A549 (cell line): Measurements from ENCODE around the gene RXRA. TPM values are rescaled to one million over a fixed set of nuclear protein-coding genes. Genes with fewer than 3 reads are reported as not detected.

Source experiments
- ATAC-seq, 2 experiments: fragments of 200-7000 bp in 1 of 2; fragments of >200 bp in 1 of 2; cut with Nextera tagmentation in 1 of 2; cut with Tn5 transposase in 1 of 2; 3 replicates each; pipeline versions ENCODE4 v1.8.0 to v1.9.1; 2018 to 2020; ENCODE audit warnings: mild to moderate bottlenecking in 1 of 2, moderate library complexity in 1 of 2
- CTCF ChIA-PET: fragments of 300-600 bp; sonication (Branson Sonifier 250); formaldehyde crosslinking; extraction: SDS; loops from one replicate; lab custom pipeline; 2021; ENCODE audit warnings: antibody characterized with exemption, inconsistent platforms; lab: Yijun Ruan, JAX
- POLR2A ChIA-PET: fragments of 350-600 bp; formaldehyde crosslinking; extraction: SDS; loops from one replicate; lab custom pipeline; 2021; ENCODE audit warnings: antibody characterized with exemption, inconsistent platforms; lab: Yijun Ruan, JAX
- DNase-seq, 2 experiments: peaks; one replicate each; pipeline versions ENCODE4 v3.0.0 to v3.0.0-alpha.2; 2011 to 2016; ENCODE audit warnings: low read depth in 1 of 2, low spot score in 1 of 2
- FAIRE-seq: peaks from 2 replicates; lab custom pipeline; 2011; peaks lifted over from hg19 to GRCh38; lab: Jason Lieb, UNC
- H3K27ac ChIP-seq, 2 experiments: fragments of >200 bp; sonication (Bioruptor Twin); formaldehyde crosslinking; 3 replicates each; pipeline ENCODE4 v1.5.1; 2016 to 2017
- H3K4me1 ChIP-seq: fragments of >200 bp; sonication (Bioruptor Twin); formaldehyde crosslinking; 3 replicates; pipeline ENCODE4 v1.6.1; 2016
- H3K4me2 ChIP-seq: fragments of >200 bp; sonication (Bioruptor Twin); formaldehyde crosslinking; 3 replicates; pipeline ENCODE4 v1.6.1; 2016
- H3K4me3 ChIP-seq: fragments of >200 bp; sonication (Bioruptor Twin); formaldehyde crosslinking; 3 replicates; pipeline ENCODE4 v1.5.1; 2016
- H3K9me3 ChIP-seq: fragments of >200 bp; sonication (Bioruptor Twin); formaldehyde crosslinking; 3 replicates; pipeline ENCODE4 v1.6.1; 2016
- CBX2 ChIP-seq: fragments of 200-600 bp; sonication (generic); IDR thresholded peaks from 2 replicates; pipeline ENCODE4 v1.6.1; 2016; ENCODE audit warnings: low read depth, mild to moderate bottlenecking, borderline replicate concordance
- EHMT2 ChIP-seq: fragments of 200-600 bp; sonication (generic); IDR thresholded peaks from 2 replicates; pipeline ENCODE4 v1.6.1; 2016; ENCODE audit warnings: antibody characterized with exemption, low read depth, mild to moderate bottlenecking, moderate library complexity
- ESRRA ChIP-seq: fragments of 150-350 bp; IDR thresholded peaks from 2 replicates; pipeline ENCODE4 v1.6.1; 2014; ENCODE audit warnings: mild to moderate bottlenecking, low read length, borderline replicate concordance
- FOXS1 ChIP-seq: fragments of 250-450 bp; sonication (Bioruptor Pico); IDR thresholded peaks from 2 replicates; pipeline ENCODE4 v1.5.0; 2020; ENCODE audit warnings: mild to moderate bottlenecking, moderate library complexity
- GATA3 ChIP-seq: IDR thresholded peaks from 2 replicates; pipeline ENCODE4 v1.6.1; 2012; ENCODE audit warnings: borderline replicate concordance
- HDAC2 ChIP-seq: fragments of 200-600 bp; sonication (generic); IDR thresholded peaks from 2 replicates; pipeline ENCODE4 v1.6.1; 2016
- HOXA7 ChIP-seq: fragments of 250-450 bp; sonication (Bioruptor Pico); IDR thresholded peaks from 2 replicates; pipeline ENCODE4 v1.5.0; 2020; ENCODE audit warnings: mild to moderate bottlenecking, moderate library complexity
- HOXB13 ChIP-seq: fragments of 250-450 bp; sonication (Bioruptor Pico); IDR thresholded peaks from 2 replicates; pipeline ENCODE4 v1.5.0; 2020; ENCODE audit warnings: low read depth, mild to moderate bottlenecking, moderate library complexity
- KDM1A ChIP-seq: fragments of 200-600 bp; sonication (generic); IDR thresholded peaks from 2 replicates; pipeline ENCODE4 v1.6.1; 2016; ENCODE audit warnings: low read depth, mild to moderate bottlenecking
- MAFK ChIP-seq: fragments of 450-650 bp; IDR thresholded peaks from 2 replicates; pipeline ENCODE4 v1.6.1; 2014; ENCODE audit not compliant: partially characterized antibody
- NFE2L2 ChIP-seq: fragments of 150-350 bp; conservative IDR thresholded peaks from 2 replicates; pipeline ENCODE4 v1.6.1; 2014; ENCODE audit warnings: low read length
- NPAS2 ChIP-seq: fragments of 250-450 bp; sonication (Bioruptor Pico); IDR thresholded peaks from 2 replicates; pipeline ENCODE4 v1.8.0; 2022; ENCODE audit warnings: mild to moderate bottlenecking, moderate library complexity, borderline replicate concordance
- POLR2A ChIP-seq: IDR thresholded peaks from 2 replicates; pipeline ENCODE4 v1.6.1; 2012; ENCODE audit warnings: mild to moderate bottlenecking, low read length
- POLR2AphosphoS2 ChIP-seq: conservative IDR thresholded peaks from 2 replicates; pipeline ENCODE4 v1.6.1; 2012; ENCODE audit warnings: low read length, improper control_type of control experiment, inconsistent platforms
- RAD21 ChIP-seq, 2 experiments: fragments of >200 bp in 1 of 2; sonication (Bioruptor Twin) in 1 of 2; formaldehyde crosslinking in 1 of 2; IDR thresholded peaks in 1 of 2; conservative IDR thresholded peaks in 1 of 2; 2 replicates in 1 of 2; 3 replicates in 1 of 2; pipeline ENCODE4 v1.6.1; 2012 to 2018; ENCODE audit warnings: inconsistent platforms in 1 of 2
- RARB ChIP-seq: fragments of 250-450 bp; sonication (Bioruptor Pico); IDR thresholded peaks from 2 replicates; pipeline ENCODE4 v1.8.0; 2021; ENCODE audit warnings: mild to moderate bottlenecking, moderate library complexity
- RFX5 ChIP-seq: fragments of 450-650 bp; IDR thresholded peaks from 2 replicates; pipeline ENCODE4 v1.7.1; 2014; ENCODE audit warnings: antibody characterized with exemption, mild to moderate bottlenecking, moderate library complexity
- RNF2 ChIP-seq: fragments of 200-600 bp; sonication (generic); IDR thresholded peaks from 2 replicates; pipeline ENCODE4 v1.6.1; 2016; ENCODE audit warnings: low read depth, mild to moderate bottlenecking, antibody characterized with exemption, moderate library complexity, borderline replicate concordance
- SMC3 ChIP-seq: fragments of >200 bp; sonication (Bioruptor Twin); formaldehyde crosslinking; IDR thresholded peaks from 3 replicates; pipeline ENCODE4 v1.6.1; 2018; ENCODE audit warnings: inconsistent platforms
- TP53 ChIP-seq: fragments of 250-450 bp; sonication (Bioruptor Pico); IDR thresholded peaks from 2 replicates; pipeline ENCODE4 v1.5.0; 2021; ENCODE audit warnings: mild to moderate bottlenecking, moderate library complexity
- ZFP36 ChIP-seq: fragments of 450-650 bp; IDR thresholded peaks from 2 replicates; pipeline ENCODE4 v1.6.1; 2014; ENCODE audit warnings: borderline replicate concordance; ENCODE audit not compliant: partially characterized antibody
- WGBS: methylation state at CpG from one replicate; pipeline ENCODE4 v1.1.6; 2017; ENCODE audit errors: missing lambda C conversion rate; 5-methylcytosine and 5-hydroxymethylcytosine counted together
- polyA plus RNA-seq, 4 experiments: library from polyadenylated mRNA; depleted of rRNA in 3 of 4; stranded (reverse); fragments of >200 nt; fragmentation: RNase III in 1 of 4; extraction: RNeasy Plus Mini Kit Qiagen cat#74134 plus additional on column Dnase treatment in 1 of 4; gene quantifications; 2 replicates in 3 of 4; 3 replicates in 1 of 4; pipeline ENCODE4 v1.2.3, GENCODE V29; 2011 to 2017
- TF ChIP-seq, protein P1 (sequence below): IDR thresholded peaks from 2 replicates; pipeline ENCODE4 v1.6.1; 2012
- TF ChIP-seq, protein P2 (sequence below): IDR thresholded peaks from 2 replicates; pipeline ENCODE4 v1.6.1; 2012
- TF ChIP-seq, protein P3 (sequence below): fragments of >200 bp; sonication (Bioruptor Twin); formaldehyde crosslinking; IDR thresholded peaks from 3 replicates; pipeline ENCODE4 v1.5.1; 2016

RXRA gene
- polyA plus RNA-seq, 2 of the 4 experiments (the other 2 are of a cell fraction): 6.6 to 23.9 TPM

DNA sequence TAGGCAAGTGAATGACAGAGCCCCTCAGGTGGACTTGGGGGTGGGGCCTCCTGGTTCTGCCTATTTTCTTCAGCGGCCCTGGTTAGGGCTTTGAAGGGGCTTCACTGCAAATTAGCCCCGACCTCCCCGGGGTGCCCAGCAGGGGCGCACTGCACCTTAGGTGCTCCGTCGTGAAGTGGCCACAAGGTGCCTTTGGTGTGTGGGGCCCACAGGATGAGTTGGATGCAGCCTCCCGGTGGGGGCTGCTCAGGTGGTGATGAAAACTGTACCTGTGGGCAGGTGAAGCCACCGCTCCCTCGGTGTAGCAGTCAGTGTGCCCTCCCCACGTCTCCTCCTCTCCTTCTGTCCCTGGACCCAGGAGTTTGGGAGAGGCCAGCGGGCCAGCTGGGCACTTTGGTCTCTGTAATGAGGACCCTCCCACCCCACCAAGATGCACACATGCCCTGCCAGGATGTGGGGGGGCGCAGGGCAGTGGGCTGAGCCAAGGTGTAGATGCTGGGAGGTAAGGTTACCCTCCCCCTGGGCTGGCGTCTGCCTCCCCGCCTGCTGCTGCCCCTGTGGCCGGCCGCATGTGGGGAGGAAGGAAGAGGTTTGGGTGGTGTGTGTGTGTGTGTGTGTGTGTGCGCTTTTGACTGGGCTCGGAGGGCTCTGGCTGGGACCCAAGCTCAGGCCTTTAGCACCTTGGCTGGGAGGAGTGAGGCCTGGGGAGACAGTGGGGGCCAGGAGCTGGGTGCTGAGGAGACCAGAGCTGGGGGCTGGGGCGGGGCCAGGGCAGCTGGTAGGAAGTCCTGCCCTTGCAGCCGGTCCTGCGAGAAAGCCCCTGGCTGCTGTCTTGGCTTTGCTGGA lies 55.6 kb downstream of the RXRA start:
- H3K4me2 ChIP-seq: peak overlapping the region; percentile 86; the same call in 2 of the 3 replicates
- no peak for FAIRE-seq

DNA sequence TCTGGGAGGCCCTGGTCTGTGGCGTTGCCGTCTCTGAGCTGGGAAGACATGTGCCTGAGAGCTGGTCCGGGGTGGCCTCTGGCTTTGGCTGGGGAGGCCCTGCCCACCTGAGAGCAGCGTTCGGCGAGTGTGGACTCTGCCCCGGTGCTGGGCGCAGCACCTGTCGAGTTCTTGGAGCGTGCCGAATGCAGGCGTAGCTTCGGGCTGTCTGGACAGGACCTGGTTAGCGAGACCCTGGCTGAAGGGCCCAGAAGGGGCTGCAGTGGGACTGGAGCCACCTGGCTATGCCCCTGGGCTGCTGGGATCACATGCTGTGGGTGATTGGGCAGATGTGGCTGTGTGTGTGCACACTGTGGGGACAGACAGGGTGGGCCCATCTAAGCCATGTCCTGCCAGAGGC lies 56.5 kb downstream of the RXRA start:
- no peak overlapping the region for H3K4me3 ChIP-seq
- FAIRE-seq: no peak
- no peaks in the 10 kb centered on the region for H3K9me3 ChIP-seq
- peak overlapping the region; percentile 93 to 97 for H3K27ac ChIP-seq
- CTCF ChIA-PET: interaction anchor here (1.0 to 2.5 kb wide), 7 partner anchors 12 to 212 kb away, joined by 3 to 11 read pairs (median 4); no protein-coding TSS in a partner anchor
- peak overlapping the region; percentile 18; the same call in 2 of the 3 replicates for H3K4me2 ChIP-seq
- TF ChIP-seq TP53 (CRISPR knock-in tag) (no peak), HOXA7 (CRISPR knock-in tag) (no peak), MAFK (no peak), CBX2 (no peak), RFX5 (no peak), GATA3 (no peak), ZFP36 (no peak), NPAS2 (CRISPR knock-in tag) (no peak), POLR2A (no peak), RNF2 (no peak), SMC3 (no peak), HOXB13 (CRISPR knock-in tag) (no peak), FOXS1 (CRISPR knock-in tag) (no peak)
- TF ChIP-seq, protein P1, sequence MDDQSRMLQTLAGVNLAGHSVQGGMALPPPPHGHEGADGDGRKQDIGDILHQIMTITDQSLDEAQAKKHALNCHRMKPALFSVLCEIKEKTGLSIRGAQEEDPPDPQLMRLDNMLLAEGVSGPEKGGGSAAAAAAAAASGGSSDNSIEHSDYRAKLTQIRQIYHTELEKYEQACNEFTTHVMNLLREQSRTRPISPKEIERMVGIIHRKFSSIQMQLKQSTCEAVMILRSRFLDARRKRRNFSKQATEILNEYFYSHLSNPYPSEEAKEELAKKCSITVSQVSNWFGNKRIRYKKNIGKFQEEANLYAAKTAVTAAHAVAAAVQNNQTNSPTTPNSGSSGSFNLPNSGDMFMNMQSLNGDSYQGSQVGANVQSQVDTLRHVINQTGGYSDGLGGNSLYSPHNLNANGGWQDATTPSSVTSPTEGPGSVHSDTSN: no peak
- TF ChIP-seq, protein P2, sequence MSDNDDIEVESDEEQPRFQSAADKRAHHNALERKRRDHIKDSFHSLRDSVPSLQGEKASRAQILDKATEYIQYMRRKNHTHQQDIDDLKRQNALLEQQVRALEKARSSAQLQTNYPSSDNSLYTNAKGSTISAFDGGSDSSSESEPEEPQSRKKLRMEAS: no peak
- TF ChIP-seq, all 56 proteins: peak for 0
- POLR2A ChIA-PET: interaction anchor here (1.0 kb wide), 1 partner anchor 24 kb away, joined by 5 read pairs; no protein-coding TSS in a partner anchor
- ATAC-seq (no peak), DNase-seq (no peak)
- 95% methylated on average over 10 of the region's 14 CpGs for WGBS
- peaks cover 95% of the 10 kb centered on the region for H3K4me1 ChIP-seq

More for the DNA sequence above, 55.6 kb downstream of the RXRA start:
- WGBS: 83% methylated on average over 10 of the region's 21 CpGs
- TF ChIP-seq, protein P3, sequence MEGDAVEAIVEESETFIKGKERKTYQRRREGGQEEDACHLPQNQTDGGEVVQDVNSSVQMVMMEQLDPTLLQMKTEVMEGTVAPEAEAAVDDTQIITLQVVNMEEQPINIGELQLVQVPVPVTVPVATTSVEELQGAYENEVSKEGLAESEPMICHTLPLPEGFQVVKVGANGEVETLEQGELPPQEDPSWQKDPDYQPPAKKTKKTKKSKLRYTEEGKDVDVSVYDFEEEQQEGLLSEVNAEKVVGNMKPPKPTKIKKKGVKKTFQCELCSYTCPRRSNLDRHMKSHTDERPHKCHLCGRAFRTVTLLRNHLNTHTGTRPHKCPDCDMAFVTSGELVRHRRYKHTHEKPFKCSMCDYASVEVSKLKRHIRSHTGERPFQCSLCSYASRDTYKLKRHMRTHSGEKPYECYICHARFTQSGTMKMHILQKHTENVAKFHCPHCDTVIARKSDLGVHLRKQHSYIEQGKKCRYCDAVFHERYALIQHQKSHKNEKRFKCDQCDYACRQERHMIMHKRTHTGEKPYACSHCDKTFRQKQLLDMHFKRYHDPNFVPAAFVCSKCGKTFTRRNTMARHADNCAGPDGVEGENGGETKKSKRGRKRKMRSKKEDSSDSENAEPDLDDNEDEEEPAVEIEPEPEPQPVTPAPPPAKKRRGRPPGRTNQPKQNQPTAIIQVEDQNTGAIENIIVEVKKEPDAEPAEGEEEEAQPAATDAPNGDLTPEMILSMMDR: peak; percentile 25
- TF ChIP-seq NFE2L2: no peak
- no peak for DNase-seq
- H3K9me3 ChIP-seq: no peaks in the 10 kb centered on the region
- peak overlapping the region; percentile 93 to 97 for H3K27ac ChIP-seq
- POLR2A ChIA-PET: no interaction called here
- peak in 1 of 2 experiments; percentile 10; a peak in 1 of 6 replicates for ATAC-seq
- CTCF ChIA-PET: interaction anchor here (0.8 to 4.3 kb wide), 10 partner anchors 11 to 211 kb away, joined by 3 to 16 read pairs (median 4); no protein-coding TSS in a partner anchor
- H3K4me1 ChIP-seq: peaks cover 95% of the 10 kb centered on the region
- no peak overlapping the region for H3K4me3 ChIP-seq

DNA sequence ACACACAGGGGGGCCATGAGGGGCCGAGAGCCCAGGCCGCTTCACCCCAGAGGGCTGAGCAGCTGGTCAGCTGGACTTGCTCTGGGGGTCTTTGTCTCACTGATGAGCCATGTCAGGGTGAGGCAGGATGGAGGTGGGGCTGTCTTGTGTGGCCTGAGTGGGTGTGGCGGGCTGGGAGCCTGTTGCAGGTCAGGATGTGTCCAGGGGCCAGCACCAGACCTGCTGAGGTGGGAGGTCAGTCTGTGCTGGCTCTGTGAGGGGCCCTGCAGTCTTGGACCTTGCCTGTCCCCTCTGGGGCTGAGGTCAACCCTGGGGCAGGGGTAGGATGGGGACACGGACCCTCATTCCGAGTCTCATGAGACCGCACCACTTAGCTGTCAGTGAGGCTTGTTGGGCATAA lies 56.9 kb downstream of the RXRA start:
- H3K4me3 ChIP-seq: no peak overlapping the region
- no peaks in the 10 kb centered on the region for H3K9me3 ChIP-seq
- ChIA-PET POLR2A (interaction anchor here (1.0 kb wide), 1 partner anchor 24 kb away, joined by 5 read pairs; no protein-coding TSS in a partner anchor), CTCF (interaction anchor here (1.0 to 2.5 kb wide), 8 partner anchors 10 to 212 kb away, joined by 3 to 11 read pairs (median 5); no protein-coding TSS in a partner anchor)
- 92% methylated on average over 6 of the region's 6 CpGs for WGBS
- no peak for DNase-seq
- H3K27ac ChIP-seq: peak overlapping the region; percentile 93 to 97
- no peak for FAIRE-seq
- TF ChIP-seq POLR2AphosphoS2 (no peak), RAD21 (conservative IDR thresholded peaks at IDR 0.05 in 1 of 2, IDR thresholded peaks at IDR 0.05 in 1 of 2) (no peak), ESRRA (no peak), EHMT2 (no peak), HDAC2 (no peak), RFX5 (no peak), KDM1A (no peak), RARB (CRISPR knock-in tag) (no peak)
- peak overlapping the region; percentile 18; the same call in 2 of the 3 replicates for H3K4me2 ChIP-seq
- ATAC-seq: no peak
- H3K4me1 ChIP-seq: peaks cover 95% of the 10 kb centered on the region
